ENCODE measurements around the gene CMTM8.

- TF ChIP-seq, protein P1, sequence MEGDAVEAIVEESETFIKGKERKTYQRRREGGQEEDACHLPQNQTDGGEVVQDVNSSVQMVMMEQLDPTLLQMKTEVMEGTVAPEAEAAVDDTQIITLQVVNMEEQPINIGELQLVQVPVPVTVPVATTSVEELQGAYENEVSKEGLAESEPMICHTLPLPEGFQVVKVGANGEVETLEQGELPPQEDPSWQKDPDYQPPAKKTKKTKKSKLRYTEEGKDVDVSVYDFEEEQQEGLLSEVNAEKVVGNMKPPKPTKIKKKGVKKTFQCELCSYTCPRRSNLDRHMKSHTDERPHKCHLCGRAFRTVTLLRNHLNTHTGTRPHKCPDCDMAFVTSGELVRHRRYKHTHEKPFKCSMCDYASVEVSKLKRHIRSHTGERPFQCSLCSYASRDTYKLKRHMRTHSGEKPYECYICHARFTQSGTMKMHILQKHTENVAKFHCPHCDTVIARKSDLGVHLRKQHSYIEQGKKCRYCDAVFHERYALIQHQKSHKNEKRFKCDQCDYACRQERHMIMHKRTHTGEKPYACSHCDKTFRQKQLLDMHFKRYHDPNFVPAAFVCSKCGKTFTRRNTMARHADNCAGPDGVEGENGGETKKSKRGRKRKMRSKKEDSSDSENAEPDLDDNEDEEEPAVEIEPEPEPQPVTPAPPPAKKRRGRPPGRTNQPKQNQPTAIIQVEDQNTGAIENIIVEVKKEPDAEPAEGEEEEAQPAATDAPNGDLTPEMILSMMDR (IDR thresholded peaks at IDR 0.05): no peak
- no peak for TF ChIP-seq POLR2A (IDR thresholded peaks at IDR 0.05)
Measured at GRCh38 chr3:32283304-32283703, 44.8 kb downstream of the CMTM8 start.
